ENCODE data around the gene ATRIP. TPM values are rescaled to one million over a fixed set of nuclear protein-coding genes. Genes with fewer than 3 reads are reported as not detected.

The ATRIP gene
- total RNA-seq, 4 donors from 2014 or later: 5.3 to 11.5 (median 7.5) TPM

Other genes with a start within 250 kb of the ATRIP start
- gene CAMP, start 223.2 kb upstream of the ATRIP start, total RNA-seq: 1 to 10 TPM in 1 of 4 donors, not detected in 3; 3.1 TPM
- 10 to 100 TPM in 2 of 4 donors, 1 to 10 TPM in 2; 1.8 to 19.3 (median 10.9) TPM for gene ZNF589, start 205.6 kb upstream of the ATRIP start, total RNA-seq
- 10 to 100 TPM; 14.3 to 30.8 (median 26.2) TPM for gene NME6, start 145.4 kb upstream of the ATRIP start, total RNA-seq
- gene SPINK8, start 113.1 kb upstream of the ATRIP start, total RNA-seq: not detected
- gene FBXW12, start 74.5 kb upstream of the ATRIP start, total RNA-seq: under 1 TPM in 2 of 4 donors, not detected in 2; 0.37 to 0.55 TPM
- 100 to 1,000 TPM in 1 of 4 donors, 10 to 100 TPM in 3; 23.5 to 133 (median 60.9) TPM for gene PLXNB1, start 16.7 kb upstream of the ATRIP start, total RNA-seq
- gene CCDC51, start 6.6 kb upstream of the ATRIP start, total RNA-seq: 10 to 100 TPM in 2 of 4 donors, 1 to 10 TPM in 2; 2.6 to 11.1 (median 7.8) TPM
- gene TMA7, start 6.5 kb upstream of the ATRIP start, total RNA-seq: 100 to 1,000 TPM in 3 of 4 donors, 10 to 100 TPM in 1; 94.8 to 195 (median 141) TPM
- 100 to 1,000 TPM in 1 of 4 donors, 10 to 100 TPM in 3; 52.4 to 210 (median 72.8) TPM for gene SHISA5, start 57.4 kb downstream of the ATRIP start, total RNA-seq
- 10 to 100 TPM in 2 of 4 donors, 1 to 10 TPM in 2; 3.2 to 11.5 (median 10.1) TPM for gene PFKFB4, start 110.1 kb downstream of the ATRIP start, total RNA-seq
- under 1 TPM in 1 of 4 donors, not detected in 3; 0.49 TPM for gene UCN2, start 117.0 kb downstream of the ATRIP start, total RNA-seq
- 10 to 100 TPM in 3 of 4 donors, under 1 TPM in 1; 0.88 to 21.6 (median 19.1) TPM for gene COL7A1, start 148.6 kb downstream of the ATRIP start, total RNA-seq
- 100 to 1,000 TPM in 3 of 4 donors, 10 to 100 TPM in 1; 54.4 to 409 (median 155) TPM for gene UQCRC1, start 162.9 kb downstream of the ATRIP start, total RNA-seq
- gene TMEM89, start 175.0 kb downstream of the ATRIP start, total RNA-seq: not detected
- 10 to 100 TPM in 3 of 4 donors, under 1 TPM in 1; 0.59 to 98.1 (median 15.2) TPM for gene SLC26A6, start 188.7 kb downstream of the ATRIP start, total RNA-seq
- gene CELSR3, start 216.1 kb downstream of the ATRIP start, total RNA-seq: 1 to 10 TPM in 2 of 4 donors, under 1 TPM in 1, not detected in 1; under 0.01 to 3.4 (median 1.3) TPM
- 10 to 100 TPM; 11.0 to 48.9 (median 25.6) TPM for gene NCKIPSD, start 239.2 kb downstream of the ATRIP start, total RNA-seq

Data from uterus (tissue), 4 donors.